Stimulated activated CD4-positive, alpha-beta T cell treated with anti-CD3 and anti-CD28 coated beads, Interleukin-2, amount 100 ng/mL, for 48 hours (primary cell): Measurements from ENCODE around the gene LSAMP.
"Not testable (repeated sequence)": the region's sequence is repeated elsewhere in the genome, so short reads cannot be mapped to it uniquely, and the experiment has no call there.

ENCODE experiments used
- DNase-seq, 2 donors: peaks; one replicate each; pipeline ENCODE4 v3.0.0-alpha.2; 2020

LSAMP gene

GRCh38 chr3:116233711-116234357 lies 211.5 kb downstream of the LSAMP start:
- no peak for DNase-seq

- DNase-seq = no peak
Measured at GRCh38 chr3:116230431-116231020, 214.8 kb downstream of the LSAMP start.

GRCh38 chr3:116226266-116226665 lies 219.0 kb downstream of the LSAMP start:
- no peak for DNase-seq

GRCh38 chr3:116216761-116217160 lies 228.5 kb downstream of the LSAMP start:
- no peak for DNase-seq

- no peak for DNase-seq
Measured at GRCh38 chr3:116211901-116212300, 233.4 kb downstream of the LSAMP start.

- DNase-seq = not testable (repeated sequence)
Measured at GRCh38 chr3:116208830-116209229, 236.5 kb downstream of the LSAMP start.

GRCh38 chr3:116200956-116201690 lies 244.2 kb downstream of the LSAMP start:
- DNase-seq = no peak

- DNase-seq = no peak
Measured at GRCh38 chr3:116199063-116199462, 246.2 kb downstream of the LSAMP start.

GRCh38 chr3:116198087-116198486 lies 247.2 kb downstream of the LSAMP start:
- no peak for DNase-seq

- no peak for DNase-seq
Measured at GRCh38 chr3:116192464-116192863, 252.8 kb downstream of the LSAMP start.

GRCh38 chr3:116191409-116191808 lies 253.9 kb downstream of the LSAMP start:
- no peak for DNase-seq

GRCh38 chr3:116190095-116190494 lies 255.2 kb downstream of the LSAMP start:
- DNase-seq = no peak

- no peak for DNase-seq
Measured at GRCh38 chr3:116188231-116188785, 257.0 kb downstream of the LSAMP start.

GRCh38 chr3:116186049-116186448 lies 259.2 kb downstream of the LSAMP start:
- no peak for DNase-seq

- no peak for DNase-seq
Measured at GRCh38 chr3:116181159-116181558, 264.1 kb downstream of the LSAMP start.

- no peak for DNase-seq
Measured at GRCh38 chr3:116179091-116179490, 266.2 kb downstream of the LSAMP start.

GRCh38 chr3:116176974-116177555 lies 268.2 kb downstream of the LSAMP start:
- no peak for DNase-seq

GRCh38 chr3:116166121-116166520 lies 279.2 kb downstream of the LSAMP start:
- DNase-seq = no peak

GRCh38 chr3:116165641-116166040 lies 279.6 kb downstream of the LSAMP start:
- no peak for DNase-seq

GRCh38 chr3:116165135-116165534 lies 280.2 kb downstream of the LSAMP start:
- DNase-seq = no peak

GRCh38 chr3:116164039-116164438 lies 281.2 kb downstream of the LSAMP start:
- no peak for DNase-seq

GRCh38 chr3:116161575-116162525 lies 283.4 kb downstream of the LSAMP start:
- no peak for DNase-seq
